HG03066 (cell line): ENCODE results near the gene SPATC1L.
"Not testable (repeated sequence)": the region's sequence is repeated elsewhere in the genome, so short reads cannot be mapped to it uniquely, and the experiment has no call there.

ENCODE experiments used
- ATAC-seq: cut with Tn5 transposase; IDR thresholded peaks from one replicate; pipeline ENCODE4 v1.9.1; 2021; ENCODE audit warnings: low read depth; ENCODE audit not compliant: unreplicated experiment

Gene SPATC1L

GRCh38 chr21:46184625-46185555 is 631 bp upstream of the SPATC1L start:
- ATAC-seq, result no peak

- ATAC-seq, result not testable (repeated sequence)
Measured at GRCh38 chr21:46183337-46183909, 836 bp downstream of the SPATC1L start.

GRCh38 chr21:46182548-46183336 is 1.5 kb downstream of the SPATC1L start:
- no peak for ATAC-seq

GRCh38 chr21:46181953-46182547 is 2.2 kb downstream of the SPATC1L start:
- no peak for ATAC-seq

- ATAC-seq, result no peak
Measured at GRCh38 chr21:46181436-46181835, 2.8 kb downstream of the SPATC1L start.

- no peak for ATAC-seq
Measured at GRCh38 chr21:46180778-46181391, 3.4 kb downstream of the SPATC1L start.

- ATAC-seq, result no peak
Measured at GRCh38 chr21:46180079-46180722, 4.1 kb downstream of the SPATC1L start.

GRCh38 chr21:46179708-46180078 is 4.6 kb downstream of the SPATC1L start:
- no peak for ATAC-seq

- no peak for ATAC-seq
Measured at GRCh38 chr21:46178961-46179360, 5.3 kb downstream of the SPATC1L start.

- ATAC-seq, result not testable (repeated sequence)
Measured at GRCh38 chr21:46176443-46177129, 7.7 kb downstream of the SPATC1L start.

GRCh38 chr21:46173573-46173972 is 10.7 kb downstream of the SPATC1L start:
- no peak for ATAC-seq

- ATAC-seq, result no peak
Measured at GRCh38 chr21:46172863-46173528, 11.3 kb downstream of the SPATC1L start.

GRCh38 chr21:46171996-46172862 is 12.0 kb downstream of the SPATC1L start:
- no peak for ATAC-seq

GRCh38 chr21:46171585-46171984 is 12.7 kb downstream of the SPATC1L start:
- ATAC-seq, result no peak

- not testable (repeated sequence) for ATAC-seq
Measured at GRCh38 chr21:46170436-46171193, 13.6 kb downstream of the SPATC1L start.

GRCh38 chr21:46168659-46169386 is 15.4 kb downstream of the SPATC1L start:
- ATAC-seq, result no peak
